Measurements from ENCODE around the gene GRK1. TPM values are rescaled to one million over a fixed set of nuclear protein-coding genes. Genes with fewer than 3 reads are reported as not detected.

GRK1 gene
- total and polyA plus RNA-seq, 2 of the 4 experiments (the other 2 are of a cell fraction) = not detected

GRCh38 chr13:113649212-113649611 is 17.8 kb upstream of the GRK1 start:
- Histone ChIP-seq H4K8ac (ENCODE audit: low read depth in 2 of 2, low read length in 2 of 2) (no peak overlapping the region), H2BK15ac (ENCODE audit: low read depth, low read length) (no peak overlapping the region), H2BK5ac (ENCODE audit: low read depth, low read length, poor library complexity, severe bottlenecking) (no peak overlapping the region), H3K4ac (ENCODE audit: low read depth, low read length) (no peak overlapping the region), H3K23ac (ENCODE audit: low read depth, low read length) (no peak overlapping the region), H4K5ac (ENCODE audit: low read depth, low read length) (no peak overlapping the region), H3K56ac (ENCODE audit: extremely low read depth, insufficient read depth, low read length) (no peak overlapping the region), H3K9ac (ENCODE audit: low read depth, low read length) (no peak overlapping the region), H4K20me1 (ENCODE audit: insufficient read depth, low read length) (no peaks in the 10 kb centered on the region; the same call in 1 of the 2 replicates), H3K4me3 (ENCODE audit: insufficient read depth, low read depth, low read length) (no peak overlapping the region), H3K9me1 (ENCODE audit: insufficient read depth, low read length) (0 out of 2 replicates have a peak, but pooled peaks cover 4% of the 10 kb centered on the region), H3K36me3 (ENCODE audit: control insufficient read depth, insufficient read depth, low read length) (peaks cover 1% of the 10 kb centered on the region; the same call in 1 of the 2 replicates), H3K18ac (ENCODE audit: low read depth, low read length) (no peak overlapping the region), H3K79me1 (ENCODE audit: low read depth in 1 of 2, low read length in 2 of 2) (no peaks in the 10 kb centered on the region), H3K4me2 (ENCODE audit: low read depth, low read length) (no peak overlapping the region), H2AK5ac (ENCODE audit: low read depth, low read length) (no peak overlapping the region), H3K14ac (replicated peaks; ENCODE audit: low read depth, low read length) (no peak overlapping the region), H2AK9ac (replicated peaks; ENCODE audit: low read depth, low read length, poor library complexity) (no peak overlapping the region), H2BK20ac (ENCODE audit: low read depth, low read length) (no peak overlapping the region), H3K9me3 (ENCODE audit: control insufficient read depth, insufficient read depth, low read length) (no peaks in the 10 kb centered on the region), H3K4me1 (ENCODE audit: control insufficient read depth, insufficient read depth, low read length) (peaks cover 2% of the 10 kb centered on the region; the same call in 1 of the 2 replicates), H4K91ac (ENCODE audit: insufficient read depth, low read depth, low read length) (no peak overlapping the region), H3K27ac (ENCODE audit: insufficient read depth, low read length) (no peak overlapping the region), H3K27me3 (ENCODE audit: control insufficient read depth, insufficient read depth, low read length) (no peaks in the 10 kb centered on the region), H2AFZ (replicated peaks; ENCODE audit: low read length, poor library complexity) (no peak overlapping the region), H2BK120ac (ENCODE audit: low read depth, low read length) (no peak overlapping the region)
- in situ Hi-C loops (cut with MboI; ENCODE audit: low sequenced_read_pairs) = no loop called here
- TF ChIP-seq FOS (IDR thresholded peaks at IDR 0.05; ENCODE audit: low read depth, low read length) (no peak), CEBPB (IDR thresholded peaks at IDR 0.05; ENCODE audit: low read depth, low read length) (no peak), RAD21 (IDR thresholded peaks at IDR 0.05; ENCODE audit: low read length) (no peak), MAZ (IDR thresholded peaks at IDR 0.05; ENCODE audit: borderline replicate concordance, low read depth, low read length) (no peak), CHD1 (IDR thresholded peaks at IDR 0.05; ENCODE audit: low read depth, low read length) (no peak), NFE2L2 (IDR thresholded peaks at IDR 0.05; ENCODE audit: low read depth, low read length) (no peak), USF2 (IDR thresholded peaks at IDR 0.05; ENCODE audit: low read depth, low read length) (no peak), BHLHE40 (IDR thresholded peaks at IDR 0.05; ENCODE audit: low read depth, low read length) (no peak), CTCF (conservative IDR thresholded peaks at IDR 0.05; ENCODE audit: low read depth, low read length) (no peak), RFX5 (IDR thresholded peaks at IDR 0.05; ENCODE audit: low read depth, low read length) (no peak), RCOR1 (IDR thresholded peaks at IDR 0.05; ENCODE audit: insufficient replicate concordance, low read length) (no peak), POLR2A (IDR thresholded peaks at IDR 0.05; ENCODE audit: low read depth, low read length) (no peak), ELK1 (IDR thresholded peaks at IDR 0.05; ENCODE audit: borderline replicate concordance, low read depth, low read length) (no peak)
- POLR2A ChIA-PET (ENCODE audit: unreplicated experiment) = no interaction called here
- intact Hi-C loops (cut with micrococcal nuclease) = no loop called here
- CTCF ChIA-PET = no interaction called here
- dilution Hi-C loops (cut with HindIII; ENCODE audit: low sequenced_read_pairs, unreplicated experiment) = no loop called here
- no peak for ATAC-seq (ENCODE audit: low read depth)
- no peak for DNase-seq
- no TSS peak for BruUV-seq (replicated peaks)
- WGBS, 2 experiments (ENCODE audit: extremely low coverage in 2 of 2, insufficient read length in 1 of 2) = 81% methylated on average over 3 of the region's 17 CpGs; no CpG with 5 or more reads in 1 of the 2 experiments

Data from IMR-90 (cell line).